GM12892 (cell line): Measurements from ENCODE around the gene DDX25.

Source experiments
- DNase-seq: peaks from one replicate; pipeline ENCODE4 v3.0.0; 2011; ENCODE audit not compliant: insufficient read length
- FAIRE-seq: peaks from 2 replicates; lab custom pipeline; 2011; peaks lifted over from hg19 to GRCh38; lab: Jason Lieb, UNC
- POLR2A ChIP-seq: IDR thresholded peaks from 2 replicates; pipeline ENCODE4 v1.6.1; 2011; ENCODE audit warnings: low read depth, low read length, control low read depth
- POLR2AphosphoS5 ChIP-seq: IDR thresholded peaks from 2 replicates; pipeline ENCODE4 v1.6.1; 2011; ENCODE audit warnings: low read depth, low read length, control low read depth
- TAF1 ChIP-seq: IDR thresholded peaks from 2 replicates; pipeline ENCODE4 v1.6.1; 2011; ENCODE audit warnings: low read depth, mild to moderate bottlenecking, control low read depth, low read length, borderline replicate concordance

The DDX25 gene

DNA sequence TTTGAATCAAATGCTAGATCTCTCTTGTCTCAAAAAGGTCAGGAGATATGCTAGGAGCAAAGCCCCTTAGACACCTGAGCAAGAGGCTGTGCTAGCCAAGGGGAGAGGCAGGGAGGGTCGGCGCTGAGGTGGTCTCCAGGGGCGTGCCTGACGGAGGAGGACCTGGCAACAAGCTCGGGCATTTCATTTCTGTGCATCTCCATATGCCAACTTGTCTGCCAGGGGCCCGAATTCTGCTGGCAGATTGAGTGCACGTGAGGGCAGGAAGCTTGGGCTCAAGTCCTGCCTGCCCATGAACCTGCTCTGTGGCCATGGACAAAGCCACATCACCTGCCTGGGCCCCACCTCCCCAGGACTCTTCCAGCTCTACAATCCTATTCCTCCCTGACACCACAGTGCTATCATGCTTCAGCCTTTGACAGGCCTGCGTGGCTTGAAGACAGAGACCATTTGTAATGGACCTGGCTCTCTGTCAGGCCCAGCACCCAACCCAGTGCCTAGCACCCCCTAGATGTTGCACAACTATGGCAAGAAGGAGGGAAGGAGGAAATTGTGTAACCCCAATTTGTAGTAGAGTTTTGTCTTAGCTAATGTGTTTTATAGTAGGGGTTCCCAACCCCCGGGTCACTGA lies 25.3 kb downstream of the DDX25 start:
- TF ChIP-seq POLR2AphosphoS5 = no peak
- no peak for TF ChIP-seq POLR2A
- no peak for TF ChIP-seq TAF1
- DNase-seq (no peak), FAIRE-seq (no peak)

DNA sequence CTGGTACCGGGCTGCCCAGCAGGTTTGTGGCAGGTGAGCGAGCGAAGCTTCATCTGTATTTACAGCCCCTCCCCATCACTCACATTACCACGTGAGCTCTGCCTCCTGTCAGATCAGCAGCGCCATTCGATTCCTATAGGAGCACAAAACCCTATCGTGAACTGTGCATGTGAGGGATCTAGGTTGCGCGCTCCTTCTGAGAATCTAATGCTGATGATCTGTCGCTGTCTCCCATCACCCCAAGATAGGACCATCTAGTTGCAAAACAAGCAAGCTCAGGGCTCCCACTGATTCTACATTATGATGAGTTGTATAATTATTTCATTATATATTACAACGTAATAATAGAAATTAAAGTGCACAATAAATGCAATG lies 25.8 kb downstream of the DDX25 start:
- TF ChIP-seq TAF1 (no peak), POLR2A (no peak), POLR2AphosphoS5 (no peak)
- DNase-seq (no peak), FAIRE-seq (no peak)

DNA sequence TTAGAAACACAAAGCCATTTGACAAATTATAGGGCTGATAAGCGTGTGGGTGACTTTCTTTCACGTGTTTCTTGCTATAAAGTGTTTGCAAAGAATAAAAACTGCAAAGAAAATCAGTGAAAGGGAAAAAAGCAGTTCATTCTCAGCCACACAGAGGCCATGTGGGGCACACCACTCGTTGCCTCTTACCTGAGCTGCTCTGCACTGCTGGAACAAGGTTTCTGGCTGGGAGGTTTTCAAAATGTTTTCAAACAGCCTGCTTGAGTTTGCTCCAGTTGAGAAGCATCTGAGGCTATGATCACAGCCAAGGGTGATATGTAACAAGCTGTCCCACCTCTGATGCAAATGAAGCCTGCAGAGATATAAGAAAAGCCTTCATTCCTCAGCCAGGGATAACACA lies 26.8 kb downstream of the DDX25 start:
- DNase-seq = no peak
- FAIRE-seq = no peak
- TF ChIP-seq POLR2AphosphoS5 (no peak), TAF1 (no peak), POLR2A (no peak)

DNA sequence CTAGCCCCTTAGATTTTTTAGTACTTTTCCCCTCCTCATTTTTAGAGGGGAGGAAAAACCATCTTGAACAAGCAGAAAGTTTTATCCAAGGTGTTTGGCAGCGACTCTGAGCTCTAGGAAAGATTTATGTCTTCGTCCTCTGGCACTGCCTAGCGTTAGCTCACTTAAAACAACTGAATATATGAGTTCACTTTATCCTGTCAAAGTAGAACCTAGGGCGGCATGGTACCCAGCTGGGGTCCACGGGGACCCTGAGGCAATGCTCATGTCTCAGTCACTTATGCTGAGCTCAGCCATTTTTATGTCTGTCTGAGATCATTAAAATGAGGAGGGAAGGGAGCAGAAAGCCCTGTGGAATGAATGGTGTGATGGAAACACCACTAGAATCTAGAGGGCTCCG lies 27.4 kb downstream of the DDX25 start:
- no peak for FAIRE-seq
- no peak for TF ChIP-seq POLR2A
- TF ChIP-seq POLR2AphosphoS5 = no peak
- TF ChIP-seq TAF1 = no peak
- no peak for DNase-seq

DNA sequence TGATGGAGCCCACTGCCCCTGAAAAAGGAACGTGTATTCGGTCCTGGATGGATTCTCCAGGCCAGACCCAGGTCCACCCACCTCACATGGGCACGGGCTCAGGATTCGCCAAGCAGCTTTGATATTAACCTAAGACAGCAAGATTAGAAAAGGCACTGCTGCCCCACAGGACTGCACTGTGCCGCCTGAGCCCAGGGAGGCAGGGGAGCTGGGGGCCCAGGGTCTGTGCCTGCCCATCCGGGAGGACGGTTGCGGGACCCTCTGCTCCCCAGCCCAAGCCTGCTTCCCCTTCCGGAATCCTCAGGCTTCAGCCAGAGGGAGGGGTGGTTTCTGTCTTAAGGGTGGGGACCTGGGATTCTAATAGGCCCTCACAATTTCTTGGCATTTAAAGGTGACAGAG lies 28.0 kb downstream of the DDX25 start:
- FAIRE-seq (no peak), DNase-seq (no peak)
- TF ChIP-seq POLR2AphosphoS5 (no peak), TAF1 (no peak), POLR2A (no peak)

DNA sequence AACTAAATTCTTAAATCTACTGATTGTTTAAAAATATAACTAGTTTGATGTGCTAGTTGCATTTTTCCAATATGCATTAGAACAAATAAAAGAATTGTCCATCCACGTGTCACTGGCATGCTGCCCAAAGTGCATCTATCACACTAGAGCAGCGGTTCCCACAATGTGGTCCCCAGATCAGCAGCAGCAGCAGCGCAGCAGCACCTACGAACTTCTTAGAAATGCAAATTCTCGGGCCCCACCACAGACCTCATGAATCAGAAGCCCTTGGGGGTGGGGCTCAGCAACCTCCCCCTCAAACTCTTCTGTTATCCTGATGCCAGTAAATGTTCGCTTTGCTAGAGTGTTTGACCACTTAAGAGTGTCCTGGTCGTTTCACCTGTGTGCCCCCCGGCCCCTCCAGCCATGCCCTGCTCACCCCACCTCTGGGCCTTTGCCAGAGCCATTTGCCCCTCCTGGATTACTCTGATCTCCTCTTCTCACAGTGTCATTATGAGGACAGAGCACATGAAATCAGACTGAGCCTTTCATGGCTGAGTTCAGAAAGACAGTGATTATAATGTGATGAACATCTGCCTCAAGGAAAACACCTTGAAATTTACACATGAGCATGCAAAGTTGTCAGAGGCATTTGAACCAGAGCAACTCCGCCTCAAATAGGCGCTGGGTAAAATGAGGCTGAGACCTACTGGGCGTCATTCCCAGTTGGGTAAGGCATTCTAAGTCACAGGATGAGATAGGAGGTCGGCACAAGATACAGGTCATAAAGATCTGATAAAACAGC lies 28.9 kb downstream of the DDX25 start:
- TF ChIP-seq POLR2AphosphoS5 = no peak
- TF ChIP-seq POLR2A = no peak
- no peak for TF ChIP-seq TAF1
- DNase-seq = no peak
- FAIRE-seq = no peak

DNA sequence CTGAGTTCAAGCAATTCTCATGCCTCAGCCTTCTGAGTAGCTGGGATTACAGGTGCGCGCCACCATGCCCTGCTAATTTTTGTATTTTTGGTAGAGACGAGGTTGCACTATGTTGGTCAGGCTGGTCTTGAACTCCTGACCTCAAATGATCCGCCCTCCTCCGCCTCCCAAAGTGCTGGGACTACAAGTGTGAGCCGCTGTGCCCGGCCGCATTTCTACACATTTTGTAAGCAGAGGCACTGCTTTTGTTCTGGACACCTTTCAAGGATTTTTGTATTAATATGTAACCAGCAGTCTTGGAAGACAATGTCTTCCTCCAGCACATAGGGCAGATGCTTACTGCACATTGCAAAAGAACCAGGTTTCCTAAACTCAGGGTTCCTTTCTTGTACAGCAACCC lies 30.2 kb downstream of the DDX25 start:
- FAIRE-seq (no peak), DNase-seq (no peak)
- TF ChIP-seq POLR2AphosphoS5 (no peak), POLR2A (no peak), TAF1 (no peak)

DNA sequence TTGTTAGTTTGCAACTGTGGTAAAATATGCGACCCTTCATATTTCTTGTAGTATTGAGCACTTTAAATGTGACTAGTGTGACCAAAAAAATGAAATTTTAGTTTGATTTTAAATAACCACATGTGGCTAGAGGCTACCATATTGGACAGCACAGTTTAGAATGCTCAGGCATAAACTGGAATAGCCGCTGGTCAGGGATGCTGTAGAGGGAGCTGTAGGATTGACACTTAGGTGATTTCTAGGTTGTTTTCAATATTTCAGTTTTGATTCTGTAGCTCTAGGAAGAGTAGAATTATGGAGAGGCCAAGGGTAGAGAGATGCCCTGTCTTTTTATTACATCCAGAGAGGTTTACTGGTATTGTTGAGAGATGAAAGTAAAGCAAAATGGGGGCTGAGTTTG lies 30.7 kb downstream of the DDX25 start:
- TF ChIP-seq POLR2A (no peak), POLR2AphosphoS5 (no peak)
- FAIRE-seq (no peak), DNase-seq (no peak)

DNA sequence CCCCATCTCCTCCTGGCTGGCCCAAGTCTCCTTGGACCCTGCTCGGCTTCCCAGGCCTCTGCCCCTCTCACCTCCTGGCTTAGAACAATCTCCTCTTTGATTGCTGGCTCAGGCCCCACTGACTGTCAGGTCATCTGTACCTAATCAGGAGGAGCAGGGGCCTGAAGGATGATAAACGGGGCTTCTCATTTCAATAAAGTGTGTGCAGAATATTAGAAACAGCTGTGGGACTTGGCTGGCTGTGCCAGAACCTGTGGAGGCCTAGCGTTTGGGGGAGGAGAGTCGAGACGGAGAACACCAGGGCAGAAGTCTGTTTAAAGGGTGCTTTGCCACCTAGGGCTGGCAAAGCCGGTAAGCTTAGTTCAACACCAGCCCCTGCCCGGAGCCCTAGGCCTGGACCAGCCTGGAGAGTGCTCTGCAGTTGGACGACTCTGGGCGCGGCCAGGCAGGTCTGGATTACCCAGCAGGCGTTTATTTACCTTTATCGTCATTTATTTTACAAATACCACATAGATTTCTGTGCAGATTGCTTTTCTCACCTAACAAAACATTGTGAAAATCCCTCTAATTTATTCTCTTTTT lies 31.4 kb downstream of the DDX25 start:
- TF ChIP-seq POLR2AphosphoS5 (no peak), POLR2A (no peak), TAF1 (no peak)
- DNase-seq (no peak), FAIRE-seq (no peak)

DNA sequence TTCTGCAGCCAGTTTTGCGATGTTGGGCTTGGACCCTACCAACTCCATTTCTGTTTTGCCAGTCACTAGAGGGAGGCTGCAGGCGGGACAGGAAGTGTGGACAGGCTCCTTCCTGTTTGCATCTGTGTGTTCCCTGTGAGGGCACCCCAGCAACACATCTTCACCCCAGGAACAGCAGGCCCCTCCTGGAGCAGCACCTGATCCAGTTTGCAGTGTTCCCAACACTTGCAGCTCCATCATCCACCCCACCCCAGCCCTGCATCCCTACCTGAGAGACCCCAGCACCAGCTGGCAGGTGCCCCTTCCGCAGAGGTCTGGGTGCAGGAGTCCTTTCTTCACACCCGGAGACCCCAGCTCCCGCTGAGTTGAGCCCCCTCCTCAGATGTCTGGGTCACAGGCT lies 34.1 kb downstream of the DDX25 start:
- TF ChIP-seq POLR2AphosphoS5 (no peak), POLR2A (no peak), TAF1 (no peak)
- DNase-seq (no peak), FAIRE-seq (no peak)

DNA sequence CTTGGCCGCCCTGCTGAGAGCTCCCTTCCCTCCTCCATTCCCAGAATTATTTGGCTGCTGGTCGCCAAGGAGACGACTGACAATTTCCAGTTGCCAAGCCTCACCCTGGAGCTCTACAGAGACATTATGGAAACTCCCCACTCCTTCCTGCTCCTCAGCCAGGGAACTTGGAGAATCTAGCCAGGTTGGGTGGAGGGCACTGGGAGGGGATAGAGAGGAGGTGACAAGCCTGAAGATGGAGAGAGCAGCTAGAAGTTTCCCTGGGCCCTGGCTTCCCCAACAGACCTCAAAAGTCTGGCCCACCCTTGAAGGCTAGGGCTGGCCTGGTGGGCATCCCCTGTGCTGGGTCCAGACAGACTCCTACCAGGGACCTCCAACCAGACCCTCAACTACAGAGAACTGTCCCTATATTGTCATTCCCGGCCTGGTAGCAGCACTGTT lies 34.8 kb downstream of the DDX25 start:
- no peak for TF ChIP-seq POLR2AphosphoS5
- no peak for TF ChIP-seq POLR2A
- no peak for TF ChIP-seq TAF1
- FAIRE-seq = no peak

More for the DNA sequence above, 34.8 kb downstream of the DDX25 start:
- DNase-seq = no peak
